G401.6 (cell line): ENCODE measurements around the gene HERC3.
A peak's percentile ranks its signal among the peaks of the same experiment; 100 is the strongest.

ENCODE experiments used
- FAIRE-seq: peaks from 2 replicates; lab custom pipeline; 2012; peaks lifted over from hg19 to GRCh38; lab: Jason Lieb, UNC

The HERC3 gene

DNA sequence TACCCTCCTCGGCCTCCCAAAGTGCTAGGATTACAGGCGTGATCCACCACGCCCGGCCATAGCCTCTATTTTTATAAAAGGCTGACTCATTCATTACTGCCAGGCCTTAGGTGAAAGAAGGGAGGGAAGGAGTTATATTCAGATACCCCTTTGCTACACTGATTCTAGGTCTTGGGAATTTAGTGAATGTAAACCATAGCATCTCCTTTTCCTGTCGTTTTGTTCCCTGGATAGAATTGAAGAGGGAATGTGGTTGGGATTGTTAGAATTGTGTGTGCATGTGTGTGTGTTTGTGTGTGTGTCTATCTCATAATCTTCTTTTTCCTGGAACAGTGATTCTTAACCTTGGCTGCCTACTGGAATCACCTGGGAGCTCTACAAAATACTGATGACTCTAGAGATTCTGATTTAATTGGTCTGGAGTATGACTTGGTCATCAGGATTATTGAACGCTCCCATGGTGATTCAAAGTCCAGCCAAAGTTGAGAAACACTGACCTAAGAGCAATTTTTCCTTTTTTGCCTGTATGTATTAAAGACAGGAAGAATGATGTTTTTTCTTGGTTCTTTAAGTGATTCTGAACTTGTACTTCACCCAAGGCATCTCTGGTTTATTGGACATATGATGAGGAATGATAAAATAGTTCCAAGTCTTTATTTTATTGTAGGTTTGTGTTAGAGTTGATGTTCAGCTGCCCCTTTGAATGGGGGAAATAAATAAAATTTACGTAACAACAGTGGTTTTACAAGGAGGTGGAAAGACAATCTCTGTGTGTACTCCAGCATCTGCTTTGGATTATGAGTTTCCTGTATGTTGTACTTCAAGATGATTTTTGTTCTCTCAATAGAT lies 68.4 kb downstream of the HERC3 start:
- no peak for FAIRE-seq

DNA sequence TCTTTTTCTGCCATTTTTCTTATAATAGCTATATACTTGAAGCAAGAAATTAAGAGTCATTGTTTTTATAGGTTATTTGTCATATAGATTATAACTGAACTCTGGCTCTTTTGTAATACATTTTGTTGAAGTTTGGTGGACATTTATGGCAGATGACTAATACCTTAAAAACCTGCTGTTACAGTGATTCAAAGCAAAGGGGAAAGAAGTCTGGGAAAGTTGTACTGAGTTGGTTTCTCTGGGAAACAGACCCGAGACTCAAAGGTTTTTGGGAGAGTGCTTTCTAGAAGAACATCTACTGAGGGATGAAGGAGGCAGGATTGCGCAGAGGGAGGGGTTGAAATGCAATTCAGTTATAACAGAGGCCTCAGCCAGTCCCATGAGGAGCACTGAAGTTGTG lies 69.5 kb downstream of the HERC3 start:
- FAIRE-seq: no peak

DNA sequence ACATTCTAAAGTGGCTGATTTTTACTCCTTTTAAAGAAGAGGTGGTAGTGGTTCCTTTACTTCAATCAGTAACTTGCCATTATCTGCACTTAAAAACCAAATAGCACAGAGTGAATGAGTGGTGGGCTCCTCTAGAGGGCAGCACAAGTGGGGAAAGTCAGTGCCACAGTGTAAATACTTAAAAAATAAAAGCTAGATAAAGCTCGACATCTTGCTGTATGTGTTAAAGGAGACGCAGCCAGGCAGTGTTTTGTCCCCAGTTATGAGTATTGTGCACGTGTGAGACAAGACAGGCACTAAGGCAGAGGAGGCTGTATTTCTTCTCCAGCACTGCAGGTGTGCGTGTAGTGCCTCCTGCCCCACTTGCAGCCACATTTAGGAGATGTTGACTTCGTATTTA lies 80.7 kb downstream of the HERC3 start:
- peak; percentile 93 for FAIRE-seq

DNA sequence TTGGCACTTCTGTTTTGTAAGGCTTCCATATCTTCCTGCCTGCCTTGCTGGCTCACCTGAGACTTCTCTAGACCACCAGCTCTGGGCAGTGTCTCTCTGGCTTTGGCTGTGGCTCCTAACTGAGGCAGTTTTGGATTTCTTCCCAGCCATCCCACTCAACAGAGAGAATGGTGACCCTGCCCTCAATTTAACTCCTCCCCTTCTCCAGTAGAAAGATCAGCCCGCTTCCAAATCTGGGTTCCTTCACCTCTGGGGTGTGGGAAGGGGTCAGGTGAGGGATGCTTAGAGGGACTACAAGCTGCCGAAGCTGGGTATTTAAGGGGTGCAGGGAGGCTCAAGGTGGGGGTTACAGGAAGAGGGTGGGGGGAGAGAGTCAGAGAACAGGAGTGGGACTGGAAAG lies 81.6 kb downstream of the HERC3 start:
- no peak for FAIRE-seq

DNA sequence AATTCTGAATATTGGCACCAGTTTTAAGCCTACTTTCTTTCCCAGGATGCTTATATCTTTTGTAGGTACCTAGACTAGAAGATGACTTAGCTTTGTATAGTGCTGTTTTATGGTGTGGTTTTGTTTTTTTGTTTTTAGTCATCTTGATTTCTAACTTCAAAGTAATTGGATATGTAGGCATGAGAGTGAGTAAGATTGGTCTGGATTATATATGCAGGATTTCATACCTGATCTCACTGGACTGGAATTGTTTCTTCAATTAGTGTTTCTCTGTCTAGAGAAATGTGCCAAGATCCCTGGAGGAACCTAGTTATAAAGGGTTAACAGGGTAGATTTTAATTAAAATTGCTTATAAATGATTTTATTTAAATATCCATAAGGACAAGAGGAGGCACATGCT lies 82.3 kb downstream of the HERC3 start:
- no peak for FAIRE-seq

DNA sequence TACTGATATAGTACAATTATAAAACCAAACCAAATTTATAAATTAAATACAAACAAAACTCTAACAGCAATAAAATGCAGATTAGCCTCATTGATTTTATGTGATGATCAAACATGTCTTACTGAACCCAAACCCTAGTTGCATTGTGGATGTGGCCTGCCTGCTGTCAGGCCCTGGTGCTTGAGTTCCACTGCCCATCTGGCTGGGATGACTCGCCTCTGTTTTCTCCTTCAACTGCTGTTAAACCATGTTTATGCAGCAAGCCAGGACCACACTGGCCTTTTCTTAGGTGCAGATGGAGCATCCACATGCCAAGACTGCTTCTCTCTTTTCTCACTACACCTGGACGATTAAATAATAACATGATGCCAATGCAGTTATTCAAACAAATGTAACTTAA lies 82.7 kb downstream of the HERC3 start:
- FAIRE-seq: no peak

DNA sequence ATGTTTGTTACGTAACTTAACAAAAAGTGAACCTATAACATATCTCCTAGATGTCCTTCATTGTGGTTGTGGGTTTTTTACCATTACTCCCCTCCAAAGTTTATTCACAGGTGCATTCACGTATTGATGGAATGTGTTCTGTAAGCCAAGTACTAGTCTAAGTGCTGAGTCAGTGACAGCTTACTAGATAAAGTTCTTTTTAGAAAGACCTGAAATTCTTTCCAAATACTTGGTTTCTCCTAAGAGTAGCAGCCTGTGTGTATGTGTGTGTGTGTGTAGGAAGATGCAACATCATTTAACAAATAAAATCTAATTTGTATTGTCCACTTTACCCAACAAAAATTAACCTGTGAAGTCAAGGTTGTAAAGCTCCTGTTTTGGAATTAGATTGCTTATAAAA lies 83.3 kb downstream of the HERC3 start:
- no peak for FAIRE-seq

DNA sequence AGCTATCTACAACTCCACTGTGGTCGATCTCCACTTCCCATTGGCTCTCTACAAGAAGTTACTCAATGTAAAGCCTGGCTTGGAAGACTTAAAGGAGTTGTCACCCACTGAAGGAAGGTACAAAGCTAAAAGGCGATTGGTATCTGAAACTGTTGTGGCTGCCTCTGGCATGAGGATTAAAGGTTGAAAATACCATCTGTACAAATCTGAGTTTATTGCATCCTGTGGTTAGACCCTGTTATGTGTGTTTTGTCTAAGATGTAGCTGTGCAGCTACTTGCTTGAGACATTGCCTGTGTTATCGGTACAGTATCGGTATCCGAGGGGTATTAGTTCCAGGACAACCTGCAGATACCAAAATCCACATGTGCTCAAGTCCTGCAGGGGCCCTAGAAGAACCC lies 88.9 kb downstream of the HERC3 start:
- no peak for FAIRE-seq

DNA sequence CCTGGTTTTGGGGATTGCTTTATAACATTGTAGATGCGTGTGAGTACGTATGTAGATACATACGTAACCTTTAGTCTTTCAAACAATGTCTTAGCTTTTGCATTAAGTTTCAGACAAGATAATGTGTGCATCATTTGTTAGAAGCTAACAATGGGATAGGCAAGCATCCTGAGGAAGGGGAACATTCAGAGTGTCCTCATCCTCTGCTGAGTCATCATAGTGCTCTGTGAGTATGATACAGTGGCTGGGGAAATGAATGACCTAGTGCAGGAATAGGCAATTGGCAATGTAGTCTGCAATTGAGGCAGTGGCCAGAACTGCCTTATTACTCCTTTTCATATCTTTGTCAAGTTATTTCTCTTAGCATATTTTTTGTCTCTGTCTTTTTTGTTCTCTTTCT lies 98.1 kb downstream of the HERC3 start:
- no peak for FAIRE-seq

DNA sequence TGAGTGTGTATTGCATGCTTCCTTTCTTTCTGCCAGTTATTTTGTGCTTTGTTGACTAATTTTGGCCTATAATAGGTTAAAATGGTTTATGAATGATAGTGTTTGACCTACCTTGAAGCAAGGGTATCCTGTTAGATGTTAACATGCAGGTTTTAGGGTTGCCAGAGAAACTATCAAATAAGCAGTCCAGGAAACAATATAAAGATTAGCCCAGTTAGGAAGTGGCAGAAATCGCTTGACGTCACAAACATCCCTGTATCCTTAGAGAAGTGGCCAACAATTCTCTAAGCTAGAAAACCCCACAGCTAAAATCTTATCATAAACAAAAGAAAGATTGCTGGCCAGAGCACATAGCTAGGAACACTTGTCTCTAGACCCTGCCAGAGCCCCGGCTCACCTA lies 101.5 kb downstream of the HERC3 start:
- no peak for FAIRE-seq

DNA sequence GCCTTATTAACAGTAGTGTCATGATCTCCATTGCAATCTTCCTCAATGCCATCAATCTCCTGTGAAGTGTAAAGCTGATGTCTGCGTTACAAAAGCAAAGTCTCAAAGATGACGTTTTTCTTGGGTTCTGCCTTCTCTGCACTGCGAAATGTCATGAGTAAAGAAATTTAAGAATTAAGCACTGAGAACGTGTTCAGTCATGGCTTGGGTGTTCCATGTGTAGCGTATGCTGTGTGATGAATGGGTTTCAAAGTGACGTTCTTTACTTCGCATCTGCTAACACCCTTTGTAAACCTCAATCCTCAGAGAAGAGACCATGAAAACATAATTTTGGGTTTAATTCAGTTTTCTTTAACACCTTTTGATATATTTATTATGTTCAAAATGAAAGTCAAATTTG lies 104.3 kb downstream of the HERC3 start:
- no peak for FAIRE-seq

DNA sequence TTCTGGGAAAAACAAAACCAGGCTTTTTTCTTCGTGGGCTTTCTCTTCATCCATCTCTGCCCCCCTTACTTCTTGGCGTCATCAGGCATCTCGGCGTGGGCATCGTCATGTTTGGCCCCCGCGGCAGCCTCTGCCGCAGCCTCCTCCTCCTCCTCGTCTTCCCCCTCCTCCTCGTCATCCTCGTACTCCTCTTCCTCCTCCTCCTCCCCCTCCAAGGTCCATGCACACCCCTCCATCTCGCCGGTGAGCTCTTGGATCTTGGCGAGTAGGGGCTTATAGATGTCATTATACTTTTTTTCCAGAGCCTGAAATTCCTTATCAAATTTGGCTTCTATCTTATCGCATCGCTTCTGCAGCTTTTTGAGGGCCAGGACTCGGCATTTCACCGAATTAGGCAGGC lies 104.9 kb downstream of the HERC3 start:
- no peak for FAIRE-seq

DNA sequence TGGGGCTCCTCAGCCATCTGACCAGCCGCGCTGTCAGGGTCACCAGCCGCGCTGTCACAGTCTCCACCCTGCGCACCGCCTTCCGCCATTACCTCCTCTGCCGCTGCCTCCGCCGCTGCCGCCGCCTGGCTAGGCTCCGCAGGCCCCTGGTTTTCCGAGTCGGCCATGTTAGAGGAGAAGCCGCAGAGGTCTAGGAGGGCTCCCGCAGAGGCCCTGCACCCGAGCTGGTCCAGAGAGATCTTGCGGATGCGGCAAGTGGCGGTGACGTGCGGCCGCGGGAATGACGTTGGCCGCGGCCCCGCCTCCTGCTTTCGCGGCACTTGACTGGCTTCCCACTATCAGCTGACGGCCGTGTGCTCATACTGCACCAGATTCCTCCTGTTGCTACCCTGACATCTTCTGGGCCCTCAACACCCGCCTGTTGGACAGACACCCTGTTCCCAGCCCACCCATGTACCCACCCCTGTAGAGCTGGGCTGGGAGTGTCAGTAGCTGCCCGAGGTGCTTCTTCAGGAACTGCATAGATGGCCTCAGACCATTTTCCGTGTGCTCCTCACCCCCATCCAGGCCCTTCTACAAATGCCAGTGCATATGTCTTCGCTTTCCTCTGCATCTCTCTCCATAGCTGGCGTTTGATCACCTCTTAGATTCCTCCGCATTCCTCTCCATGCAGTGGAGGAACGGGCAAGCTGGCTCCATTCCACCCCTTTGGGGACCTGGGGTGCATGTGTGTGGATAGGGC lies 105.5 kb downstream of the HERC3 start, which contains the start of gene NAP1L5:
TSS of gene NAP1L5 (minus strand) at position 242 of the 742 bp plus-strand sequence. CDS start at position 167, 75 bp downstream.
- no peak for FAIRE-seq

DNA sequence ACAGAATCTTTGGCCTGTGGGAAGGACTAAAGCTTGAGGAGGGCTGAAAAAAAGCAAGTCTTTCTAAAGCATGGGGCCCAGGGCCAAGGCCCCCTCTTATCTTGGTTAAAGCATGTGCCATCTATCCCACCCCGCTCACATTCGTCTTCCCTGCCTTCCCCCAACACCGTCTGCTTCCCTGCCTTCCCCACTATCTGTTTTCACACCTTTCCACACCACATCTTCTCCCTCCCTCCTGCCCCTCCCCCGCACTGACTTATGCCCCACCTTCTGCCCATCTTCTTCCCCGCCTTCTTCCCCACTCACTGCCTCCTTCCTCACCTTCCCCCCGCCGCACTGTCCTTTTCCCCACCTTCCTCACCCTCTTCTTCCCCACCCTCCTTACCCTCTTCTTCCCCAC lies 106.2 kb downstream of the HERC3 start:
- FAIRE-seq: no peak

DNA sequence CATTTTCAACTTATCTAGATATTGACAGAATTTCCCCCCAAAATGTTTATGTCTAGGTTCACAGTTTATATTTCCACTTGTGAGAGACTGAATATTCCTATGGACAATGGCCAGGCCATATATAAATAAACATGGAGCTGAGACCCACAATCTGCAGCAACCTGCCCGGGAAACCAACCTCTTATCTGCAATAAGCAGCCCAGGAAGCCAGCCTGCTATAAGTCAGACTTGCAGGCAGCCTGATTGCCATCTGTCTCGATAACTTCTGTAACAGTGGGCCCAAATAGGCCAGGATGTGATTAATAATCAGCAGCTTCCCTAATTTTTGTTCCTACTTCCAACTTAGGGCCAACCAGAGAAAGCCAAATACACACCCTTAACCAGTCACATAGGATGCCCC lies 110.5 kb downstream of the HERC3 start:
- FAIRE-seq: no peak

DNA sequence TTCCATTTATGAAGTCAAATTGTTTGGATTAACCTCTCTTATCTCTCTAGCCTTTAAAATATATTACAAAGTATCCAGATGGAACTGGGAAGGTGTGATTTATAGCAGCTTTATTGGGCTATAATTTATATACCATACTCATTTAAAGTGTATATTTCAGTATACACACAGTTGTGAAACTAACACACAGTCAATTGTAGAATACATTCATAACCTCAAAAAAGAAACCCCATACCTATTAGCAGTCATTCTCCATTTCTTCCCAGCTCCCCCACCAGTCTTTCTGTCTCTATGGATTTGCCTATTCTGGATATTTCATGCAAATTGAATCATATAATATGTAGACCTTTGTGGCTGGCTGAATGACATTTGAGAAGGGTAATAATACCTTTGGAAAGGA lies 112.9 kb downstream of the HERC3 start:
- FAIRE-seq: no peak

DNA sequence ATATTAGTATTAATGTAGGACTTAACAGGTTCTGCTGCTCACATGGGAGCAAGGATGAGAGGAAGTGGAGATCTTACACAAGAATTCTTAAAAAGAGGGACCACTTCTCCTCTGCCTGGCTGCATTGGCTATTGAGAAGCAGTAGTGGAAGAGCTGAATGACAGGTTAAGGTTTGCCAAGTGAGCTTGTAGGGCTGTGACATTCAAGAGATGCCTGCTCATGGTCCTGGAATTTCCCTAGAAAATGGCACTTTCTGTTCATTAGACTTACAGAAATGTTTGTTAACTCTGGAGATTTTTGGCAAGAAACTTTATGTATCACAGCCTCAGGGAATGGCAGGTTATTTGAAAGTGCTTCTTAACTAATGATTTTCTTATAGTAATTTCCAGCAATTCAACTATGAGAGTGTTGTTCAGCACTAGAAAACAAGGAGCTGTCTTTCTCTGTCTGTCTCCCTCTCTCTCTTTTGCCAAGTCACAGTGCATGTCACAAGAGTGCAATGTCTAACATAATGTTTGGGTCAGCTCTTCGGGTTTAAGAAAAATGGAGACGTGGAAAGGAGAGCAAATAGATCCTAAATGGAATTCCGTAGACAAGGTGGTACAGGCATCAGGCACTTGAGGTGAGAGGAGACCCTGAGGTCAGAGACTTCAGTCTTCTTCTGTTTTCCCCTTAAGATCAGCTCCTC lies 113.7 kb downstream of the HERC3 start:
- no peak for FAIRE-seq

DNA sequence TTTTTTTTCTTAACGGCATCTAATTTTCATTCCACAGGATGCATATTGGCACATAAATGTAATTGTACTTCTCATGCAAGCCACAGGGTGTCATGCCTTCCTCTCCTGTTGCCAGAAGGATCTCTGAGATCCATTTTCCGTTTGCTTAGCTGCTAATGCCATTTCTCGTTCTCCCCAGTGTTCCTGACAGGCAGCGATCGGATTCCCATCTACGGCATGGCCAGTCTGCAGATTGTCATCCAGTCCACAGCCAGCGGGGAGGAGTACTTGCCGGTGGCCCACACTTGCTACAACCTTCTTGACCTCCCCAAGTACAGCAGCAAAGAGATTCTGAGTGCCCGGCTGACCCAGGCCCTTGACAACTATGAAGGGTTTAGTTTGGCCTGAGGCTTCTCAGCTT lies 114.3 kb downstream of the HERC3 start:
- FAIRE-seq: no peak

DNA sequence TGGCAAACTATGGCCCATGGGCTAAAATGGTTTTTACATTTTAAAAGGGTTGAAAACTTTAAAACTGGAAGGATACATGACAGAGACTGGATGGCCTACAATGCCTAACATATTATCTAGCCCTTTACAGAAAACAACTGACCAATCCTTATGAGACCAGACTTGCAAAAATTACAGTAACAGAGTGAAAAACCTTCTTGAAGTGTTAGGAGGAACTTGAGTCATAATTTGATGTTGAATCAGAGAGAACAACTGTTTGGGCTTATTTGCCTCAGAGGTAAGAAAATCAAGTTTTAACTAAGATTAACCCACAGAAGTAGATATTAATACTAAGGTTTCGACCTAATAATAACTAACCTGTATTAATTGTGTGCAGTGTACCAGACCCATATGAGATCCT lies 117.7 kb downstream of the HERC3 start:
- no peak for FAIRE-seq

DNA sequence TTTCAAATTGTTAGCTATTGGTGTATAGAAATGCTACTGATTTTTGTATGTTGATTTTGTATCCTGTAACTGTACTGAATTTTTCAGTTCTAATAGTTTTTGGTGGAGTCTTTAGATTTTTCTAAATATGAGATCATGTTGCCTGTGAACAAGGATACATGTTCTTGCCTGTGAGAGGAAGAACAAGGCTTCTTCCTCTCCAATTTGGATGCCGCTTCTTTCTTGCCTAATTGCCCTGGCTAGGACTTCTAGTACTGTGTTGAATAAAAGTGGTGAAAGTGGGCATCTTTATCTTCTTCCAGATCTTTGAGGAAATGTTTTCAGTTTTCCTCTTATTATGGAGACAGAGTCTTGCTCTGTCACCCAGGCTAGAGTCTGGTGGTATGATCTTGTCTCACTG lies 121.5 kb downstream of the HERC3 start:
- no peak for FAIRE-seq

DNA sequence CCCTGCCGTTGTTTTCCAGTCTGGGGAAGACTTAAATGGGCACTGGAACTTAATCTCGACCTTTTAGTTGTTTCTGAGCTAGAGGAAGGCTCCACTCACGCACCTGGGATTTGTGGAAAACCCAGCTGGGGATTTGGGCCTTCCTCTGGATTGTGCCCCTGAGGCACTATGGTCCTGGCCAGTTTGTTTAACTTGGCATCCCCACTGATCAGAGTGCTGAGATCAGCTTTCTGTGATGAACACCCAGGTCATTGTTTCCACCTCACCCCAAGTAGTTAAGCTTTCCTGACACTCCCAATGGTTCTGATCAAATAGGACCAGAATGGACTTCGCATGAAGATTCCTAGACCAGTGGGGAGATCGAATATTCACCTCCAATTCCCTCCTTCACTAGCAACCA lies 125.8 kb downstream of the HERC3 start:
- no peak for FAIRE-seq

DNA sequence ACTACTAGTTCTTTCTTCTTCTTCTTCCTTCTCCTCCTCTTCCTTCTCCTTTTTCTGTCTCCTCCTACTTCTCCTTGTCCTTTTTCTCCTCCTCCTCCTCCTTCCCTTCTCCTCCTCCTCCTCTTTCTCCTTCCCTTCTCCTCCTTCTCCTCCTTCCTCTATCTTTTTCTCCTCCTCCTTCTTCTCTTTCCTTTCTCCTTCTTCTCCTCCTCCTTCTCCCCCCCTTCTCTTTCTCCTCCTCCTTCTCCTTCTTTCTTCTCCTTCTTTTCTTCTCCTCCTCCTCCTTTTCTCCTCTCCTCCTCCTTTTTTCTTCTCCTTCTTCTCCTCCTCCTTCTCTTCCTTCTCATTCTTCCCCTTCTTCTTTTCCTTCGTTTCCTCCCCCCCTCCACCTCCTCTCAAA lies 127.1 kb downstream of the HERC3 start:
- FAIRE-seq: no peak
